OCI-LY7 (cell line): Measurements from ENCODE around the gene AMOTL2. TPM values are rescaled to one million over a fixed set of nuclear protein-coding genes. Genes with fewer than 3 reads are reported as not detected.

ENCODE experiments used
- BruUV-seq: library from RNA; stranded (reverse); fragments of 400-500 nt; replicated peaks from 2 replicates; lab custom pipeline; 2021; lab: Mats Ljungman, UMichigan
- CTCF ChIA-PET: fragments of 300-600 bp; sonication (Branson Sonifier 250); formaldehyde crosslinking; loops from one replicate; lab custom pipeline; 2022; ENCODE audit warnings: antibody characterized with exemption; ENCODE audit not compliant: unreplicated experiment; lab: Charles Lee
- POLR2A ChIA-PET: fragments of 300-600 bp; sonication (Branson Sonifier 250); formaldehyde crosslinking; loops from one replicate; lab custom pipeline; 2022; ENCODE audit warnings: antibody characterized with exemption; lab: Charles Lee
- DNase-seq: peaks from one replicate; pipeline ENCODE4 v3.0.0-alpha.2; 2015; ENCODE audit warnings: low spot score
- H2AFZ ChIP-seq: fragments of 200-600 bp; sonication (generic), shearing (Covaris generic); 2 replicates; pipeline ENCODE4 v1.6.1; 2014; ENCODE audit warnings: mild to moderate bottlenecking, antibody characterized with exemption, low read length, moderate library complexity
- H3K27ac ChIP-seq: fragments of 200-600 bp; sonication (generic); 2 replicates; pipeline ENCODE4 v1.5.1; 2014; ENCODE audit warnings: mixed run types, low read depth, mild to moderate bottlenecking, moderate library complexity, low read length, inconsistent platforms; ENCODE audit not compliant: poor library complexity, severe bottlenecking
- H3K36me3 ChIP-seq: fragments of 200-600 bp; sonication (generic); 2 replicates; pipeline ENCODE4 v1.6.1; 2014; ENCODE audit warnings: mild to moderate bottlenecking, antibody characterized with exemption, low read length, moderate library complexity, mixed read lengths; ENCODE audit not compliant: insufficient read depth
- H3K4me1 ChIP-seq: fragments of 200-600 bp; sonication (generic); 2 replicates; pipeline ENCODE4 v1.5.1; 2014; ENCODE audit warnings: mild to moderate bottlenecking, low read length; ENCODE audit not compliant: insufficient read depth, poor library complexity, severe bottlenecking
- H3K4me2 ChIP-seq: fragments of 200-600 bp; sonication (generic); 2 replicates; pipeline ENCODE4 v1.6.1; 2014; ENCODE audit warnings: mild to moderate bottlenecking, low read length
- H3K4me3 ChIP-seq: fragments of 200-600 bp; sonication (generic); 2 replicates; pipeline ENCODE4 v1.5.1; 2014; ENCODE audit warnings: mild to moderate bottlenecking, low read depth, low read length; ENCODE audit not compliant: poor library complexity, severe bottlenecking
- H3K79me2 ChIP-seq: fragments of 200-600 bp; sonication (generic); 2 replicates; pipeline ENCODE4 v1.6.1; 2016; ENCODE audit warnings: low read depth, mild to moderate bottlenecking, low read length, moderate library complexity, mixed read lengths; ENCODE audit not compliant: insufficient read depth
- H3K9me2 ChIP-seq: fragments of 200-600 bp; sonication (generic); 2 replicates; pipeline ENCODE4 v1.6.1; 2016; ENCODE audit warnings: mild to moderate bottlenecking, low read length, mixed read lengths; ENCODE audit not compliant: insufficient read depth
- H3K9me3 ChIP-seq: fragments of 200-600 bp; sonication (generic); 2 replicates; pipeline ENCODE4 v1.6.1; 2014; ENCODE audit warnings: mild to moderate bottlenecking, mixed run types, low read length, mixed read lengths
- H4K20me1 ChIP-seq: fragments of 200-600 bp; sonication (generic); 2 replicates; pipeline ENCODE4 v1.6.1; 2014; ENCODE audit warnings: mild to moderate bottlenecking, antibody characterized with exemption, low read length, moderate library complexity, mixed read lengths; ENCODE audit not compliant: insufficient read depth
- CTCF ChIP-seq: fragments of 200-600 bp; sonication (generic); conservative IDR thresholded peaks from 2 replicates; pipeline ENCODE4 v1.5.1; 2014; ENCODE audit warnings: mild to moderate bottlenecking, antibody characterized with exemption, low read length, moderate library complexity, mixed read lengths
- EZH2phosphoT487 ChIP-seq: fragments of 200-600 bp; sonication (generic); IDR thresholded peaks from 2 replicates; pipeline ENCODE4 v1.6.1; 2018; ENCODE audit warnings: low read depth, borderline replicate concordance, mild to moderate bottlenecking, mixed run types, antibody characterized with exemption, low read length, moderate library complexity, mixed read lengths
- intact Hi-C: fragments of 100-400 bp; cut with micrococcal nuclease; formaldehyde crosslinking; loops from one replicate; pipeline ENCODE4 v1.10.0; 2022; ENCODE audit not compliant: unreplicated experiment
- total RNA-seq, 2 experiments: library from RNA; depleted of rRNA in 1 of 2; stranded (reverse); fragments of >200 nt in 1 of 2; shearing (Covaris generic) in 1 of 2; gene quantifications; 2 replicates each; pipeline ENCODE4 v1.2.3, GENCODE V29; 2014 to 2022

Gene AMOTL2
- total RNA-seq, 2 experiments from 2014 or later = not detected

- no peak for TF ChIP-seq EZH2phosphoT487
- TF ChIP-seq CTCF = no peak
- no peak overlapping the region for H3K4me2 ChIP-seq
- H4K20me1 ChIP-seq = no peaks in the 10 kb centered on the region
- H3K79me2 ChIP-seq = no peaks in the 10 kb centered on the region
- H3K9me3 ChIP-seq = peaks cover 11% of the 10 kb centered on the region; the same call in 1 of the 2 replicates
- CTCF ChIA-PET = no interaction called here
- no TSS peak for BruUV-seq
- POLR2A ChIA-PET = no interaction called here
- no peak for DNase-seq
- intact Hi-C loops = no loop called here
- no peaks in the 10 kb centered on the region for H3K9me2 ChIP-seq
- no peak overlapping the region for H3K4me3 ChIP-seq
- peaks cover 9% of the 10 kb centered on the region for H3K4me1 ChIP-seq
- H3K36me3 ChIP-seq = no peaks in the 10 kb centered on the region
- no peak overlapping the region for H2AFZ ChIP-seq
- H3K27ac ChIP-seq = no peak overlapping the region
These were observed 23.4 kb downstream of the AMOTL2 start for GRCh38 chr3:134350861-134351311.

- no peak overlapping the region for H3K27ac ChIP-seq
- H3K36me3 ChIP-seq = no peaks in the 10 kb centered on the region
- H2AFZ ChIP-seq = no peak overlapping the region
- no peak for DNase-seq
- peaks cover 11% of the 10 kb centered on the region; the same call in 1 of the 2 replicates for H3K9me3 ChIP-seq
- H3K9me2 ChIP-seq = no peaks in the 10 kb centered on the region
- no TSS peak for BruUV-seq
- no peak overlapping the region for H3K4me3 ChIP-seq
- CTCF ChIA-PET = no interaction called here
- no peak overlapping the region for H3K4me2 ChIP-seq
- H4K20me1 ChIP-seq = no peaks in the 10 kb centered on the region
- TF ChIP-seq CTCF (no peak), EZH2phosphoT487 (no peak)
- intact Hi-C loops = no loop called here
- H3K4me1 ChIP-seq = peaks cover 9% of the 10 kb centered on the region
- no peaks in the 10 kb centered on the region for H3K79me2 ChIP-seq
- POLR2A ChIA-PET = no interaction called here
These were observed 24.0 kb downstream of the AMOTL2 start for GRCh38 chr3:134350266-134350665.

- intact Hi-C loops = no loop called here
- Histone ChIP-seq H3K9me3 (peaks cover 11% of the 10 kb centered on the region; the same call in 1 of the 2 replicates), H3K4me1 (peaks cover 12% of the 10 kb centered on the region), H3K27ac (no peak overlapping the region), H3K36me3 (no peaks in the 10 kb centered on the region), H3K9me2 (no peaks in the 10 kb centered on the region), H3K4me3 (no peak overlapping the region), H3K79me2 (no peaks in the 10 kb centered on the region), H4K20me1 (no peaks in the 10 kb centered on the region), H2AFZ (no peak overlapping the region), H3K4me2 (no peak overlapping the region)
- ChIA-PET CTCF (no interaction called here), POLR2A (no interaction called here)
- TF ChIP-seq CTCF = no peak
- no peak for TF ChIP-seq EZH2phosphoT487
- no peak for DNase-seq
- no TSS peak for BruUV-seq
These were observed 25.7 kb downstream of the AMOTL2 start for GRCh38 chr3:134348524-134348923.
